Lower leg skin (tissue), 3 donors: Measurements from ENCODE around the gene PMS1.

Source experiments
- CTCF ChIP-seq, 3 donors: fragments of 450-650 bp; IDR thresholded peaks; one replicate each; pipeline ENCODE4 v1.5.1; 2016; ENCODE audit warnings: antibody characterized with exemption in 3 of 3, mild to moderate bottlenecking in 3 of 3, moderate library complexity in 2 of 3
- POLR2A ChIP-seq, 2 donors: fragments of 450-650 bp; IDR thresholded peaks; one replicate each; pipeline ENCODE4 v1.6.1; 2016 to 2017; ENCODE audit warnings: antibody characterized with exemption in 2 of 2, mild to moderate bottlenecking in 1 of 2, moderate library complexity in 1 of 2

GRCh38 chr2:189851174-189851826, 67.0 kb downstream of the PMS1 start:
- TF ChIP-seq POLR2A (IDR thresholded peaks at IDR 0.05) (no peak), CTCF (IDR thresholded peaks at IDR 0.05) (no peak)
